Measurements from ENCODE around the gene ITPA.

DNA sequence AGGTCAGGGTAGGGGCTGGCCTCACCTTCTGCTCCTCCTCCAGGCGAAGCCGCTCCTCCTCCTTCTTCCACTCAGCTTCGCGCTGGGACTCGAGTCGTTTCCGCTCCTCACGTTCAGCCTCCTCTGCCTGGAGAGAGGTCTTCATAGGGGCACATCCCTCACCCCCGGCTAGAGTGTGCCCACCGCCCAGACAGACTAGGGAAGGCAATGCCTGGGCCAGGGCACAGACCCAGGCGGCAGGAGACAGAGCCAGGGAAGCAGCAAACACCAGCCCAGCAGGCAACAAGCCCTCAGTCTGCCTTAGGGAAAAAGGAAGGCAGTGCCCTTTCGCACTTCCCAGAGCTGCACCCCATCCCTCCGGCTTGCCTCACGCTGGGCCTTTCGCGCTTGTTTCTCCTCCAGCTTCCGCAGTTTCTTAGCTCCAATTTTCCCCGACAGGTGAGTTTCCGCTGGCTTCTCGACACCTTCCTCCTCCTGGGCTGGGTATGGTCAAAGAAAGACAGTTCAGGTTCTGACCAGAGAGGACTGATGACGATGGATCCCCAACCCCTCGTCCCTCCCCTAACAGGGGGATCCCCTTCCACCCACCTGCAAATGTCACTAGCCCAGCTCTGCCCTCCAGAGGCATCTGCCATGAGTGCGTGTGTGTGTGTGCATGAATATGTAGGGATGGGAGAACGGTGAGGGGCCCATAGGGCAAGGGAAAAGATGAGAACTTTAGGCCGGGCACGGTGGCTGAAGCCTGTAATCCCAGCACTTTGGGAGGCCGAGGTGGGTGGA lies 9.1 kb upstream of the ITPA start:
- TF ChIP-seq, protein P1, sequence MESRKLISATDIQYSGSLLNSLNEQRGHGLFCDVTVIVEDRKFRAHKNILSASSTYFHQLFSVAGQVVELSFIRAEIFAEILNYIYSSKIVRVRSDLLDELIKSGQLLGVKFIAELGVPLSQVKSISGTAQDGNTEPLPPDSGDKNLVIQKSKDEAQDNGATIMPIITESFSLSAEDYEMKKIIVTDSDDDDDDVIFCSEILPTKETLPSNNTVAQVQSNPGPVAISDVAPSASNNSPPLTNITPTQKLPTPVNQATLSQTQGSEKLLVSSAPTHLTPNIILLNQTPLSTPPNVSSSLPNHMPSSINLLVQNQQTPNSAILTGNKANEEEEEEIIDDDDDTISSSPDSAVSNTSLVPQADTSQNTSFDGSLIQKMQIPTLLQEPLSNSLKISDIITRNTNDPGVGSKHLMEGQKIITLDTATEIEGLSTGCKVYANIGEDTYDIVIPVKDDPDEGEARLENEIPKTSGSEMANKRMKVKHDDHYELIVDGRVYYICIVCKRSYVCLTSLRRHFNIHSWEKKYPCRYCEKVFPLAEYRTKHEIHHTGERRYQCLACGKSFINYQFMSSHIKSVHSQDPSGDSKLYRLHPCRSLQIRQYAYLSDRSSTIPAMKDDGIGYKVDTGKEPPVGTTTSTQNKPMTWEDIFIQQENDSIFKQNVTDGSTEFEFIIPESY (IDR thresholded peaks at IDR 0.05; ENCODE audit: extremely low read depth, insufficient replicate concordance, low read length): no peak
- TF ChIP-seq POLR2A (IDR thresholded peaks at IDR 0.05; ENCODE audit: borderline replicate concordance, extremely low read depth, insufficient read depth, insufficient read length) (no peak), EZH2 (IDR thresholded peaks at IDR 0.05) (no peak), JUND (IDR thresholded peaks at IDR 0.05) (no peak), CEBPB (IDR thresholded peaks at IDR 0.05; ENCODE audit: low read depth) (no peak)
- TF ChIP-seq, protein P2, sequence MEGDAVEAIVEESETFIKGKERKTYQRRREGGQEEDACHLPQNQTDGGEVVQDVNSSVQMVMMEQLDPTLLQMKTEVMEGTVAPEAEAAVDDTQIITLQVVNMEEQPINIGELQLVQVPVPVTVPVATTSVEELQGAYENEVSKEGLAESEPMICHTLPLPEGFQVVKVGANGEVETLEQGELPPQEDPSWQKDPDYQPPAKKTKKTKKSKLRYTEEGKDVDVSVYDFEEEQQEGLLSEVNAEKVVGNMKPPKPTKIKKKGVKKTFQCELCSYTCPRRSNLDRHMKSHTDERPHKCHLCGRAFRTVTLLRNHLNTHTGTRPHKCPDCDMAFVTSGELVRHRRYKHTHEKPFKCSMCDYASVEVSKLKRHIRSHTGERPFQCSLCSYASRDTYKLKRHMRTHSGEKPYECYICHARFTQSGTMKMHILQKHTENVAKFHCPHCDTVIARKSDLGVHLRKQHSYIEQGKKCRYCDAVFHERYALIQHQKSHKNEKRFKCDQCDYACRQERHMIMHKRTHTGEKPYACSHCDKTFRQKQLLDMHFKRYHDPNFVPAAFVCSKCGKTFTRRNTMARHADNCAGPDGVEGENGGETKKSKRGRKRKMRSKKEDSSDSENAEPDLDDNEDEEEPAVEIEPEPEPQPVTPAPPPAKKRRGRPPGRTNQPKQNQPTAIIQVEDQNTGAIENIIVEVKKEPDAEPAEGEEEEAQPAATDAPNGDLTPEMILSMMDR (IDR thresholded peaks at IDR 0.05 in 2 of 3, conservative IDR thresholded peaks at IDR 0.05 in 1 of 3; ENCODE audit: borderline replicate concordance in 1 of 3, insufficient read depth in 1 of 3, low read depth in 2 of 3, low read length in 2 of 3): no peak

Measured in HCT116 (cell line).